ENCODE data around the gene MLF1.

GRCh38 chr3:158565076-158565475 is 5.9 kb upstream of the MLF1 start:
- TF ChIP-seq ZNF232 (CRISPR knock-in tag; IDR thresholded peaks at IDR 0.05) (no peak), CTCF (IDR thresholded peaks at IDR 0.05) (no peak), GABPB1 (CRISPR knock-in tag; IDR thresholded peaks at IDR 0.05) (no peak), TP53 (CRISPR knock-in tag; IDR thresholded peaks at IDR 0.05) (no peak), PRDM15 (CRISPR knock-in tag; IDR thresholded peaks at IDR 0.05) (no peak), ATF2 (CRISPR knock-in tag; IDR thresholded peaks at IDR 0.05; ENCODE audit: borderline replicate concordance, low read depth) (no peak), USF2 (CRISPR knock-in tag; IDR thresholded peaks at IDR 0.05) (no peak), JUN (CRISPR knock-in tag; IDR thresholded peaks at IDR 0.05) (no peak), E2F5 (CRISPR knock-in tag; IDR thresholded peaks at IDR 0.05) (no peak), ZMAT4 (CRISPR knock-in tag; IDR thresholded peaks at IDR 0.05) (no peak), MAX (CRISPR knock-in tag; IDR thresholded peaks at IDR 0.05) (no peak), AFF4 (CRISPR knock-in tag; IDR thresholded peaks at IDR 0.05; ENCODE audit: borderline replicate concordance) (no peak)

Data from WTC11 (cell line).